Right lung (tissue), 5 donors: ENCODE data around the gene ZBED1. TPM values are rescaled to one million over a fixed set of nuclear protein-coding genes. Genes with fewer than 3 reads are reported as not detected.
"Not testable (repeated sequence)": the region's sequence is repeated elsewhere in the genome, so short reads cannot be mapped to it uniquely, and the experiment has no call there.

Experiments
- DNase-seq, 2 donors: peaks; one replicate each; pipeline ENCODE4 v3.0.0-alpha.2; 2013
- polyA plus RNA-seq, 5 donors: library from polyadenylated mRNA; unstranded; fragments of 120-200 nt; gene quantifications; one replicate each; pipeline versions ENCODE4 v1.2.1 to v1.2.3, GENCODE V29; 2013; ENCODE audit warnings: inconsistent platforms in 1 of 5, low replicate concordance in 1 of 5; ENCODE audit not compliant: insufficient read length in 5 of 5, insufficient read depth in 1 of 5

ZBED1 gene
- polyA plus RNA-seq, 5 donors, result 26.8 to 35.0 (median 29.3) TPM

DNA sequence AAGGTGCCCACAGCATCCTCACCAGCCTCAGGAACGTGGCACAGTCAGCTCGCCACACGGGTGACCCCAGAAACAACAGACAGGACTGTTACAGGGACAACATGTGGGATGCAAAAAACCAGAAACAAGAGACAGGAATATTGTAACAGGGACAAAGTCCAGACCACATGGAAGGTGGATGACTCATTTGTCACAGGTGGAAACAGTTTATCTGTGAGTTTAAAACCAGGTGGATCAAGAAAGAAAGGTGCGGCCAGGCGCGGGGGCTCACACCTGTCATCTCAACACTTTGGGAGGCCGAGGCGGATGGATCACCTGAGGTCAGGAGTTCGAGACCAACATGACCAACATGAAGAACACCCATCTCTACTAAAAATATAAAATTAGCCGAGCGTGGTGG lies 23.5 kb downstream of the ZBED1 start:
- not testable (repeated sequence) for DNase-seq

DNA sequence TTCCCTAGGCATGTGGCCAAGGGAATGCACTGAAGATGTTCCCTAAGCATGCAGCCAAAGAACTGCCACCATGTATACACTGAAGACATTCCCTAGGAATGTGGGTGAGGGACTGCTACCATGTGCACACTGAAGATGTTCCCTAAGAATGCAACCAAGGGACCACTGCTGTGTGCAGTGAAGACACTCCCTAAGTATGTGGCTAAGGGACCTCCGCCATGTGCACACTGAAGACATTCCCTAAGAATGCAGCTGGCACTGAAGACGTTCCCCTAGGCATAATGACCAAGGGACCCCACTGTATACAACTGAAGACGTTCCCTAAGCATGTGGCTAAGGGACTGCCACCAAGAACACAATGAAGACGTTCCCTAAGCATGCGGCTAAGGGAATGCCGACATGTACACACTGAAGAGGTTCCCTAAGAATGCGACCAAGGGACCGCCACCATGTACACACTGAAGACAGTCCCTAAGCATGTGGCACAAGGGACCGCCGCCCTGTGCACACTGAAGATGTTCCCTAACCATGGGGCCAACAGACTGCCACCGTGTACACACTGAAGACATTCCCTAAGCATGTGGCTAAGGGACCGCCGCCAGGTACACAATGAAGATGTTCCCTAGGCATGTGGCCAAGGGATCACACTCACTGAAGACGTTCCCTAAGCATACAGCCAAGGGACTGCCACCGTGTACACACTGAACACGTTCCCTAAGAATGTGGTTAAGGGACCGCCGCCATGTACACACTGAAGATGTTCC lies 25.6 kb downstream of the ZBED1 start:
- no peak for DNase-seq

DNA sequence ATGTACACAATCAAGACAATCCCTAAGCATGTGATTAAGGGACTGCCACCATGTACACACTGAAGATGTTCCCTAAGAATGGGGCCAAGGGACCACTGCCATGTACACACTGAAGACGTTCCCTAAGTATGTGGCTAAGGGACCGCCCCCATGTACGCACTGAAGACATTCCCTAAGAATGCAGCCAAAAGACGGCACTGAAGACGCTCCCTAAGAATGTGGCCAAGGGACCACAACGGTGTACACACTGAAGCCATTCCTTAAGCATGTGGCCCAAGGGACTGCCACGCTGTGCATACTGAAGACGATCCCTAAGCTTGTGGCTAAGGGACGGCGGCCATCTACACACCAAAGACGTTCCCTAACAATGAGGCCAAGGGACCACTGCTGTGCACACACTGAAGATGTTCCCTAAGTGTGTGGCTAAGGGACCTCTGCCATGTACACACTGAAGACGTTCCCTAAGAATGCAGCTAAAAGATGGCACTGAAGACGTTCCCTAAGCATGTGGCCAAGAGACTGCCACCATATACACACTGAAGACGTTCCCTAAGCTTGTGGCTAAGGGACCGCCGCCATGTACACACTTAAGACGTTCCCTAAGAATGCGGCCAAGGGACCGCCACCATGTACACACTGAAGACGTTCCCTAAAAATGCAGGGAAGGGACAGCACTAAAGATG lies 26.4 kb downstream of the ZBED1 start:
- DNase-seq, result no peak

GRCh38 chrX:2473064-2473463 lies 27.7 kb downstream of the ZBED1 start:
- not testable (repeated sequence) for DNase-seq

- no peak for DNase-seq
Measured at GRCh38 chrX:2471641-2472040, 29.1 kb downstream of the ZBED1 start.

DNA sequence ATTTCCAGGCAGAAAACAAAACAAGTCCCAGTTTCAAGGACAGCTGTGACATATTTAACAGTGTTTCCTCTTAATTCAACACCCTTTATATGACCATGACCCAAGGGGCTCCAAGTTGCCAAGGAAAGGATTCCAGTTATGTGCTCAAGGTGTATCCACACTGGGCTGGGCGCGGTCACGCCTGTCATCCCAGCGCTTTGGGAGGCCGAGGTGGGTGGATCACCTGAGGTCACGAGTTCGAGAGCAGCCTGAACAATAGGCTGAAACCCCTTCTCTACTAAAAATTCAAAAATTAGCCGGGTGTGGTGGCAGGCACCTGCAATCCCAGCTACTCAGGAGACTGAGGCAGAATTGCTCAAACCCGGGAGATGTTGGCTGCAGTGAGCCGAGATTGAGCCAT lies 29.6 kb downstream of the ZBED1 start:
- not testable (repeated sequence) for DNase-seq

- not testable (repeated sequence) for DNase-seq
Measured at GRCh38 chrX:2469852-2470251, 30.9 kb downstream of the ZBED1 start.

DNA sequence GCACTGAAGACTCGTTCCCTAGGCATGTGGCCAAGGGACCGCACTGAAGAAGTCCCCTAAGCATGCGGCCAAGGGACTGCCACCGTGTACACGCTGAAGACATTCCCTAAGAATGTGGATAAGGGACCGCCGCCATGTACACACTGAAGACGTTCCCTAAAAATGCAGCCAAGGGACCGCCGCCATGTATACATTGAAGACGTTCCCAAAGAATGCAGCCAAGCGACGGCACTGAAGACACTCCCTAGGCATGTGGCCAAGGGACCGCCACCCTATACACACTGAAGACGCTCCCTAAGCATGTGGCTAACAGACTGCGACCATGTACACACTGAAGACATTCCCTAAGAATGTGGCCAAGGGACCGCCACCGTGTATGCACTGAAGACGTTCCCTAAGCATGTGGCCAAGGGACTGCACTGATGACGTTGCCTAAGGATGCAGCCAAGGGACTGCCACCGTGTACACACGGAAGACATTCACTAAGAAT lies 31.5 kb downstream of the ZBED1 start:
- DNase-seq, result no peak

GRCh38 chrX:2468261-2469195 lies 32.2 kb downstream of the ZBED1 start:
- no peak for DNase-seq

- DNase-seq, result no peak
Measured at GRCh38 chrX:2466876-2467656, 33.7 kb downstream of the ZBED1 start.

DNA sequence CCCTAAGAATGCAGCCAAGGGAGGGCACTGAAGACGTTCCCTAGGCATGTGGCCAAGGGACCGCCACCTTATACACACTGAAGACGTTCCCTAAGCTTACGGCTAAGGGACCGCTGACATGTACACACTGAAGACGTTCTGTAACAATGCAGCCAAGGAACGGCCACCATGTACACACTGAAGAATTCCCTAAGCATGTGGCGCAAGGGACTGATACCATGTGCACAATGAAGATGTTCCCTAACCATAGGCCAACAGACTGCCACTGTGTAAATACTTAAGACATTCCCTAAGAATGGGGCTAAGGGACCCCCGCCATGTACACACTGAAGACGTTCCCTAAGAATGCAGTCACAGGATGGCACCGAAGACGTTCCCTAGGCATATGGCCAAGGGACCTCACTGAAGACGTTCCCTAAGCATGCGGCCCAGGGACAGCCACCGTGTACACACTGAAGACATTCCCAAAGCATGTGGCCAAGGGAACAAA lies 36.1 kb downstream of the ZBED1 start:
- no peak for DNase-seq

DNA sequence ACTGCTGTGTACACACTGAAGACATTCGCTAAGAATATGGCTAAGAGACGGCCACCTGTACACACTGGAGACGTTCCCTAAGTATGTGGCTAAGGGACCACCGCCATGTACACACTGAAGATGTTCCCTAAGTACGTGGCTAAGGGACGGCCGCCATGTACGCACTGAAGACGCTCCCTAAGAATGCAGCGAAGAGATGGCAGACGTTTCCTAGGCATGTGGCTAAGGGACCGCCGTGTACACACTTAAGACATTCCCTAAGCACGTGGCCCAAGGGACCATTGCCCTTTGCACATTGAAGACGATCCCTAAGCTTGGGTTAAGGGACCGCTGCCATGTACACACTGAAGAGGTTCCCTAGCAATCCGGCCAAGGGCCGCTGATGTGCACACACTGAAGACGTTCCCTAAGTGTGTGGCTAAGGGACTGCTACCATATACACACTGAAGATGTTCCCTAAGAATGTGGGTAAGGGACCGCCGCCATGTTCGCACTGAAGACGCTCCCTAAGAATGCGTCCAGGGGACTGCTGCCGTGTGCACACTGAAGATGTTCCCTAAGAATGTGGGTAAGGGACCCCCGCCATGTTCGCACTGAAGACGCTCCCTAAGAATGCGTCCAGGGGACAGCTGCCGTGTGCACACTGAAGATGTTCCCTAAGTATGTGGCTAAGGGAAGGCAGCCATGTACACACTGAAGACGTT lies 36.7 kb downstream of the ZBED1 start:
- DNase-seq, result no peak

GRCh38 chrX:2463481-2463880 lies 37.3 kb downstream of the ZBED1 start:
- DNase-seq, result not testable (repeated sequence)

GRCh38 chrX:2462780-2463179 lies 38.0 kb downstream of the ZBED1 start:
- no peak for DNase-seq

- DNase-seq, result no peak
Measured at GRCh38 chrX:2462074-2462473, 38.7 kb downstream of the ZBED1 start.

DNA sequence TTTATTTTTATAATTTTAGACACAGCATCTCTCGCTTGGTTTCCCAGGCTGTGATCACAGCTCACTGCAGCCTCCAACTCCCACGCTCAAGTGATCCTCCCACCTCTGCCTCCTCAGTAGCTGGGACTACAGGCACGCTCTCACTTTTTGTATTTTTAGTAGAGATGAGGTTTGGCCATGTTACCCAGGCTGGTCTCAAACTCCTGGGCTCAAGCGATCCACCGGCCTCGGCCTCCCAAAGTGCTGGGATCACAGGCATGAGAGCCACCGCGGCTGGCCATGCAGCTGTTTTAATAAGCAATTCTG lies 39.1 kb downstream of the ZBED1 start:
- DNase-seq, result no peak

GRCh38 chrX:2460821-2461710 lies 39.7 kb downstream of the ZBED1 start:
- DNase-seq, result not testable (repeated sequence)

- not testable (repeated sequence) for DNase-seq
Measured at GRCh38 chrX:2460048-2460447, 40.7 kb downstream of the ZBED1 start.

GRCh38 chrX:2458309-2458708 lies 42.5 kb downstream of the ZBED1 start:
- no peak for DNase-seq
